PC-9 (cell line): Measurements from ENCODE around the gene ZFP36L1. TPM values are rescaled to one million over a fixed set of nuclear protein-coding genes. Genes with fewer than 3 reads are reported as not detected.

Source experiments
- BruUV-seq: library from RNA; stranded (reverse); fragments of 400-500 nt; replicated peaks from 2 replicates; lab custom pipeline; 2021; lab: Mats Ljungman, UMichigan
- CTCF ChIA-PET: fragments of 300-600 bp; sonication (Branson Sonifier 250); formaldehyde crosslinking; loops from one replicate; lab custom pipeline; 2022; ENCODE audit warnings: antibody characterized with exemption; lab: Charles Lee
- POLR2A ChIA-PET: fragments of 300-600 bp; sonication (Branson Sonifier 250); formaldehyde crosslinking; loops from one replicate; lab custom pipeline; 2022; ENCODE audit warnings: antibody characterized with exemption; ENCODE audit not compliant: unreplicated experiment; lab: Charles Lee
- DNase-seq, 2 experiments: peaks; one replicate each; pipeline versions ENCODE4 v3.0.0 to v3.0.0-alpha.2; 2015 to 2022; ENCODE audit warnings: mixed read lengths in 1 of 2
- H2AFZ ChIP-seq: fragments of 200-600 bp; sonication (generic); 2 replicates; pipeline ENCODE4 v1.8.1; 2017; ENCODE audit warnings: antibody characterized with exemption
- H3F3A ChIP-seq: fragments of 200-600 bp; sonication (generic); 2 replicates; pipeline ENCODE4 v1.8.1; 2017; ENCODE audit warnings: antibody characterized with exemption, mild to moderate bottlenecking, low read depth; ENCODE audit not compliant: insufficient read depth
- H3K27ac ChIP-seq: fragments of 200-600 bp; sonication (generic); 2 replicates; pipeline ENCODE4 v1.6.1; 2016; ENCODE audit warnings: mixed run types
- H3K27me3 ChIP-seq: fragments of 200-600 bp; sonication (generic); 2 replicates; pipeline ENCODE4 v1.6.1; 2016; ENCODE audit warnings: low read depth, mixed run types; ENCODE audit not compliant: insufficient read depth
- H3K36me3 ChIP-seq: fragments of 200-600 bp; sonication (generic); 2 replicates; pipeline ENCODE4 v1.6.1; 2016; ENCODE audit warnings: low read depth, mixed run types
- H3K4me1 ChIP-seq: fragments of 200-600 bp; sonication (generic); replicated peaks from 2 replicates; pipeline ENCODE4 v1.6.1; 2016; ENCODE audit warnings: mixed run types; ENCODE audit not compliant: insufficient read depth
- H3K4me2 ChIP-seq: fragments of 200-600 bp; sonication (generic); 2 replicates; pipeline ENCODE4 v1.6.1; 2017; ENCODE audit warnings: mixed run types
- H3K4me3 ChIP-seq: fragments of 200-600 bp; sonication (generic); 2 replicates; pipeline ENCODE4 v1.6.1; 2016; ENCODE audit warnings: mixed run types
- H3K79me2 ChIP-seq: fragments of 200-600 bp; sonication (generic); 2 replicates; pipeline ENCODE4 v1.6.1; 2017; ENCODE audit warnings: low read depth, mixed run types
- H3K9me2 ChIP-seq: fragments of 200-600 bp; sonication (generic); 2 replicates; pipeline ENCODE4 v1.8.1; 2017; ENCODE audit warnings: mild to moderate bottlenecking; ENCODE audit not compliant: insufficient read depth
- H3K9me3 ChIP-seq: fragments of 200-600 bp; sonication (generic); 2 replicates; pipeline ENCODE4 v1.8.1; 2016; ENCODE audit warnings: low read depth; ENCODE audit not compliant: insufficient read depth
- H4K20me1 ChIP-seq: fragments of 200-600 bp; sonication (generic); 2 replicates; pipeline ENCODE4 v1.8.1; 2017; ENCODE audit not compliant: insufficient read depth
- CTCF ChIP-seq: fragments of 200-600 bp; sonication (generic); conservative IDR thresholded peaks from 2 replicates; pipeline ENCODE4 v1.6.1; 2017; ENCODE audit warnings: mixed run types, antibody characterized with exemption, mild to moderate bottlenecking, moderate library complexity
- EZH2 ChIP-seq: fragments of 200-600 bp; sonication (generic); IDR thresholded peaks from 2 replicates; pipeline ENCODE4 v1.8.0; 2017; ENCODE audit warnings: antibody characterized with exemption, low read depth
- intact Hi-C: fragments of 100-400 bp; cut with micrococcal nuclease; formaldehyde crosslinking; loops from one replicate; pipeline ENCODE4 v1.10.0; 2022; ENCODE audit not compliant: unreplicated experiment
- total RNA-seq: library from RNA; stranded (reverse); gene quantifications from 2 replicates; pipeline ENCODE4 v1.2.3, GENCODE V29; 2021

Gene ZFP36L1
- total RNA-seq, 1 experiment from 2014 or later = 179 TPM

- Histone ChIP-seq H3K36me3 (no peaks in the 10 kb centered on the region), H3K27ac (no peak overlapping the region), H3K27me3 (no peaks in the 10 kb centered on the region), H3K4me2 (no peak overlapping the region), H2AFZ (no peak overlapping the region), H3K9me3 (peaks cover 6% of the 10 kb centered on the region; the same call in 1 of the 2 replicates), H3K4me3 (no peak overlapping the region), H3K9me2 (no peaks in the 10 kb centered on the region), H4K20me1 (no peaks in the 10 kb centered on the region), H3F3A (peaks cover 3% of the 10 kb centered on the region; the same call in 1 of the 2 replicates), H3K79me2 (no peaks in the 10 kb centered on the region), H3K4me1 (no peaks in the 10 kb centered on the region)
- no peak for DNase-seq
- no TSS peak for BruUV-seq
- ChIA-PET POLR2A (no interaction called here), CTCF (interaction anchor here (0.6 to 0.7 kb wide), 2 partner anchors 12 to 40 kb away, joined by 3 read pairs; no protein-coding TSS in a partner anchor)
- TF ChIP-seq EZH2 = no peak
- no peak for TF ChIP-seq CTCF
- intact Hi-C loops = no loop called here
Observed at GRCh38 chr14:68807148-68807600, 14.3 kb upstream of the ZFP36L1 start.

- intact Hi-C loops = no loop called here
- peaks cover 3% of the 10 kb centered on the region; the same call in 1 of the 2 replicates for H3F3A ChIP-seq
- DNase-seq = no peak
- POLR2A ChIA-PET = no interaction called here
- no peak overlapping the region for H3K4me3 ChIP-seq
- H2AFZ ChIP-seq = no peak overlapping the region
- no peaks in the 10 kb centered on the region for H3K9me2 ChIP-seq
- no peak overlapping the region for H3K27ac ChIP-seq
- TF ChIP-seq CTCF (no peak), EZH2 (no peak)
- H3K4me2 ChIP-seq = no peak overlapping the region
- CTCF ChIA-PET = interaction anchor here (0.6 to 0.7 kb wide), 2 partner anchors 12 to 39 kb away, joined by 3 read pairs; no protein-coding TSS in a partner anchor
- no TSS peak for BruUV-seq
- no peaks in the 10 kb centered on the region for H3K79me2 ChIP-seq
- no peaks in the 10 kb centered on the region for H3K27me3 ChIP-seq
- H3K36me3 ChIP-seq = no peaks in the 10 kb centered on the region
- no peaks in the 10 kb centered on the region for H4K20me1 ChIP-seq
- H3K4me1 ChIP-seq = no peaks in the 10 kb centered on the region
- peaks cover 11% of the 10 kb centered on the region; the same call in 1 of the 2 replicates for H3K9me3 ChIP-seq
Observed at GRCh38 chr14:68806526-68807147, 13.8 kb upstream of the ZFP36L1 start.

- CTCF ChIA-PET = no interaction called here
- no peak overlapping the region for H3K4me2 ChIP-seq
- no peaks in the 10 kb centered on the region for H3K9me2 ChIP-seq
- H3K79me2 ChIP-seq = no peaks in the 10 kb centered on the region
- H3K36me3 ChIP-seq = no peaks in the 10 kb centered on the region
- TF ChIP-seq EZH2 (no peak), CTCF (no peak)
- H2AFZ ChIP-seq = no peak overlapping the region
- BruUV-seq = no TSS peak
- no peak for DNase-seq
- POLR2A ChIA-PET = no interaction called here
- H3K9me3 ChIP-seq = peaks cover 13% of the 10 kb centered on the region; the same call in 1 of the 2 replicates
- no peaks in the 10 kb centered on the region for H3K27me3 ChIP-seq
- H4K20me1 ChIP-seq = no peaks in the 10 kb centered on the region
- intact Hi-C loops = no loop called here
- H3F3A ChIP-seq = peaks cover 9% of the 10 kb centered on the region
- H3K27ac ChIP-seq = no peak overlapping the region
- H3K4me3 ChIP-seq = no peak overlapping the region
- H3K4me1 ChIP-seq = peaks cover 8% of the 10 kb centered on the region
Observed at GRCh38 chr14:68805414-68805813, 12.5 kb upstream of the ZFP36L1 start.
